WTC11 (cell line): ENCODE measurements around the gene A2ML1. TPM values are rescaled to one million over a fixed set of nuclear protein-coding genes. Genes with fewer than 3 reads are reported as not detected.
A peak's percentile ranks its signal among the peaks of the same experiment; 100 is the strongest.

ENCODE experiments used
- ATAC-seq: fragments of 200-7000 bp; cut with Tn5 transposase; 2 replicates; pipeline ENCODE4 v1.10.0; 2021; ENCODE audit warnings: mild to moderate bottlenecking, moderate library complexity
- CTCF ChIA-PET: fragments of 300-600 bp; sonication (Branson Sonifier 250); formaldehyde crosslinking; loops from one replicate; lab custom pipeline; 2021; ENCODE audit warnings: antibody characterized with exemption; lab: Charles Lee
- POLR2A ChIA-PET: fragments of 350-600 bp; sonication (Branson Sonifier 250); formaldehyde crosslinking; loops from one replicate; lab custom pipeline; 2021; ENCODE audit warnings: antibody characterized with exemption; lab: Charles Lee
- DNase-seq: peaks from one replicate; pipeline ENCODE4 v3.0.0; 2021; ENCODE audit warnings: low spot score
- H3K27ac Mint-ChIP-seq: 2 replicates; pipeline ENCODE4 v1.8.0; 2021; ENCODE audit warnings: mixed read lengths
- H3K27me3 Mint-ChIP-seq: 2 replicates; pipeline ENCODE4 v1.8.0; 2021; ENCODE audit warnings: low read depth, mild to moderate bottlenecking, moderate library complexity, mixed read lengths
- H3K36me3 Mint-ChIP-seq: 2 replicates; pipeline ENCODE4 v1.8.0; 2021; ENCODE audit warnings: mixed read lengths
- H3K4me1 Mint-ChIP-seq: 2 replicates; pipeline ENCODE4 v1.8.0; 2022; ENCODE audit warnings: mixed read lengths
- H3K4me3 Mint-ChIP-seq: 2 replicates; pipeline ENCODE4 v1.8.0; 2021; ENCODE audit warnings: mild to moderate bottlenecking, moderate library complexity, mixed read lengths
- H3K9me3 Mint-ChIP-seq: 2 replicates; pipeline ENCODE4 v1.8.0; 2021; ENCODE audit warnings: mixed read lengths
- E2F4 ChIP-seq: sonication (generic); formaldehyde crosslinking; IDR thresholded peaks from 2 replicates; pipeline ENCODE4 v1.8.1; 2022; ENCODE audit warnings: low read depth, mild to moderate bottlenecking, moderate library complexity, missing genetic modification reagents, borderline replicate concordance
- ELF4 ChIP-seq: sonication (generic); formaldehyde crosslinking; IDR thresholded peaks from 2 replicates; pipeline ENCODE4 v1.8.1; 2022; ENCODE audit warnings: low read depth, mild to moderate bottlenecking, moderate library complexity, missing genetic modification reagents
- ETV6 ChIP-seq: sonication (generic); formaldehyde crosslinking; IDR thresholded peaks from 2 replicates; pipeline ENCODE4 v1.8.1; 2022; ENCODE audit warnings: mild to moderate bottlenecking, missing genetic modification reagents
- FOXK1 ChIP-seq: sonication (generic); formaldehyde crosslinking; IDR thresholded peaks from 2 replicates; pipeline ENCODE4 v1.8.0; 2022; ENCODE audit warnings: mild to moderate bottlenecking, moderate library complexity, missing genetic modification reagents
- HMGA2 ChIP-seq: fragments of 250-450 bp; sonication (Bioruptor Pico); IDR thresholded peaks from 2 replicates; pipeline ENCODE4 v1.4.0; 2021; ENCODE audit warnings: mild to moderate bottlenecking, moderate library complexity
- IRF2 ChIP-seq: sonication (generic); formaldehyde crosslinking; IDR thresholded peaks from 2 replicates; pipeline ENCODE4 v1.8.0; 2022; ENCODE audit warnings: low read depth, missing genetic modification reagents, borderline replicate concordance
- JUN ChIP-seq: sonication (generic); formaldehyde crosslinking; IDR thresholded peaks from 2 replicates; pipeline ENCODE4 v1.8.0; 2023; ENCODE audit warnings: mild to moderate bottlenecking, missing genetic modification reagents
- MAX ChIP-seq: sonication (generic); formaldehyde crosslinking; IDR thresholded peaks from 2 replicates; pipeline ENCODE4 v1.8.0; 2022; ENCODE audit warnings: mild to moderate bottlenecking, missing genetic modification reagents
- SOX15 ChIP-seq: fragments of 250-450 bp; sonication (Bioruptor Pico); IDR thresholded peaks from 2 replicates; pipeline ENCODE4 v1.9.0; 2021; ENCODE audit warnings: mild to moderate bottlenecking
- USF1 ChIP-seq: sonication (generic); formaldehyde crosslinking; IDR thresholded peaks from 2 replicates; pipeline ENCODE4 v1.8.0; 2022; ENCODE audit warnings: mild to moderate bottlenecking, missing genetic modification reagents
- ZNF317 ChIP-seq: sonication (generic); formaldehyde crosslinking; IDR thresholded peaks from 2 replicates; pipeline ENCODE4 v1.8.1; 2023; ENCODE audit warnings: low read depth, mild to moderate bottlenecking, moderate library complexity, missing genetic modification reagents, borderline replicate concordance
- ZNF416 ChIP-seq: fragments of 250-450 bp; sonication (Bioruptor Pico); IDR thresholded peaks from 2 replicates; pipeline ENCODE4 v1.9.0; 2021; ENCODE audit warnings: mild to moderate bottlenecking, inconsistent platforms
- total RNA-seq: library from RNA; stranded (reverse); gene quantifications from 3 replicates; pipeline ENCODE4 v1.2.3, GENCODE V29; 2021
- TF ChIP-seq, protein P1 (sequence below): sonication (generic); formaldehyde crosslinking; IDR thresholded peaks from 2 replicates; pipeline ENCODE4 v1.8.0; 2022; ENCODE audit warnings: missing genetic modification reagents
- TF ChIP-seq, protein P2 (sequence below): sonication (generic); formaldehyde crosslinking; IDR thresholded peaks from 2 replicates; pipeline ENCODE4 v1.8.1; 2023; ENCODE audit warnings: mild to moderate bottlenecking, moderate library complexity, missing genetic modification reagents

Gene A2ML1
- total RNA-seq, 1 experiment from 2014 or later = 10.5 TPM

GRCh38 chr12:8876887-8877286, 54.5 kb downstream of the A2ML1 start:
- H3K36me3 Mint-ChIP-seq = peaks cover 10% of the 10 kb centered on the region
- CTCF ChIA-PET = no interaction called here
- no peak for DNase-seq
- no peak overlapping the region for H3K4me3 Mint-ChIP-seq
- TF ChIP-seq USF1 (CRISPR knock-in tag) (no peak), ELF4 (no peak), MAX (no peak), E2F4 (CRISPR knock-in tag) (no peak), HMGA2 (CRISPR knock-in tag) (no peak)
- TF ChIP-seq, protein P1, sequence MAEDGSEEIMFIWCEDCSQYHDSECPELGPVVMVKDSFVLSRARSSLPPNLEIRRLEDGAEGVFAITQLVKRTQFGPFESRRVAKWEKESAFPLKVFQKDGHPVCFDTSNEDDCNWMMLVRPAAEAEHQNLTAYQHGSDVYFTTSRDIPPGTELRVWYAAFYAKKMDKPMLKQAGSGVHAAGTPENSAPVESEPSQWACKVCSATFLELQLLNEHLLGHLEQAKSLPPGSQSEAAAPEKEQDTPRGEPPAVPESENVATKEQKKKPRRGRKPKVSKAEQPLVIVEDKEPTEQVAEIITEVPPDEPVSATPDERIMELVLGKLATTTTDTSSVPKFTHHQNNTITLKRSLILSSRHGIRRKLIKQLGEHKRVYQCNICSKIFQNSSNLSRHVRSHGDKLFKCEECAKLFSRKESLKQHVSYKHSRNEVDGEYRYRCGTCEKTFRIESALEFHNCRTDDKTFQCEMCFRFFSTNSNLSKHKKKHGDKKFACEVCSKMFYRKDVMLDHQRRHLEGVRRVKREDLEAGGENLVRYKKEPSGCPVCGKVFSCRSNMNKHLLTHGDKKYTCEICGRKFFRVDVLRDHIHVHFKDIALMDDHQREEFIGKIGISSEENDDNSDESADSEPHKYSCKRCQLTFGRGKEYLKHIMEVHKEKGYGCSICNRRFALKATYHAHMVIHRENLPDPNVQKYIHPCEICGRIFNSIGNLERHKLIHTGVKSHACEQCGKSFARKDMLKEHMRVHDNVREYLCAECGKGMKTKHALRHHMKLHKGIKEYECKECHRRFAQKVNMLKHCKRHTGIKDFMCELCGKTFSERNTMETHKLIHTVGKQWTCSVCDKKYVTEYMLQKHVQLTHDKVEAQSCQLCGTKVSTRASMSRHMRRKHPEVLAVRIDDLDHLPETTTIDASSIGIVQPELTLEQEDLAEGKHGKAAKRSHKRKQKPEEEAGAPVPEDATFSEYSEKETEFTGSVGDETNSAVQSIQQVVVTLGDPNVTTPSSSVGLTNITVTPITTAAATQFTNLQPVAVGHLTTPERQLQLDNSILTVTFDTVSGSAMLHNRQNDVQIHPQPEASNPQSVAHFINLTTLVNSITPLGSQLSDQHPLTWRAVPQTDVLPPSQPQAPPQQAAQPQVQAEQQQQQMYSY (CRISPR knock-in tag) = no peak
- TF ChIP-seq, protein P2, sequence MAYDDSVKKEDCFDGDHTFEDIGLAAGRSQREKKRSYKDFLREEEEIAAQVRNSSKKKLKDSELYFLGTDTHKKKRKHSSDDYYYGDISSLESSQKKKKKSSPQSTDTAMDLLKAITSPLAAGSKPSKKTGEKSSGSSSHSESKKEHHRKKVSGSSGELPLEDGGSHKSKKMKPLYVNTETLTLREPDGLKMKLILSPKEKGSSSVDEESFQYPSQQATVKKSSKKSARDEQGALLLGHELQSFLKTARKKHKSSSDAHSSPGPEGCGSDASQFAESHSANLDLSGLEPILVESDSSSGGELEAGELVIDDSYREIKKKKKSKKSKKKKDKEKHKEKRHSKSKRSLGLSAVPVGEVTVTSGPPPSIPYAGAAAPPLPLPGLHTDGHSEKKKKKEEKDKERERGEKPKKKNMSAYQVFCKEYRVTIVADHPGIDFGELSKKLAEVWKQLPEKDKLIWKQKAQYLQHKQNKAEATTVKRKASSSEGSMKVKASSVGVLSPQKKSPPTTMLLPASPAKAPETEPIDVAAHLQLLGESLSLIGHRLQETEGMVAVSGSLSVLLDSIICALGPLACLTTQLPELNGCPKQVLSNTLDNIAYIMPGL (CRISPR knock-in tag) = no peak
- H3K27ac Mint-ChIP-seq = peak overlapping the region; percentile 61
- POLR2A ChIA-PET = interaction anchor here (0.6 kb wide), 1 partner anchor 33 kb away, joined by 4 read pairs; no protein-coding TSS in a partner anchor
- peaks cover 25% of the 10 kb centered on the region for H3K4me1 Mint-ChIP-seq
- H3K27me3 Mint-ChIP-seq = no peaks in the 10 kb centered on the region
- H3K9me3 Mint-ChIP-seq = no peaks in the 10 kb centered on the region
- no peak for ATAC-seq

GRCh38 chr12:8886502-8887284, 64.3 kb downstream of the A2ML1 start:
- ATAC-seq = no peak
- Mint-ChIP-seq H3K27me3 (no peaks in the 10 kb centered on the region; the same call in 1 of the 2 replicates), H3K36me3 (peaks cover 21% of the 10 kb centered on the region), H3K27ac (no peak overlapping the region), H3K4me3 (no peak overlapping the region), H3K4me1 (peaks cover 18% of the 10 kb centered on the region), H3K9me3 (peaks cover 25% of the 10 kb centered on the region)
- ChIA-PET CTCF (interaction anchor here (1.4 kb wide), 1 partner anchor 26 kb away, joined by 6 read pairs; no protein-coding TSS in a partner anchor), POLR2A (no interaction called here)
- TF ChIP-seq ZNF416 (CRISPR knock-in tag) (no peak), HMGA2 (CRISPR knock-in tag) (no peak), SOX15 (CRISPR knock-in tag) (no peak), IRF2 (CRISPR knock-in tag) (no peak), ZNF317 (no peak), FOXK1 (CRISPR knock-in tag) (no peak), ETV6 (CRISPR knock-in tag) (no peak), JUN (CRISPR knock-in tag) (no peak)
- TF ChIP-seq, protein P2 (CRISPR knock-in tag) = no peak
- no peak for DNase-seq
